Hepatocyte (in vitro differentiated cells): ENCODE measurements around the gene TOB1. TPM values are rescaled to one million over a fixed set of nuclear protein-coding genes. Genes with fewer than 3 reads are reported as not detected.

ENCODE experiments used
- DNase-seq: peaks from one replicate; pipeline ENCODE4 v3.0.0-alpha.2; 2016; ENCODE audit warnings: low spot score
- H2AFZ ChIP-seq: fragments of 200-600 bp; sonication (generic); 2 replicates; pipeline ENCODE4 v1.6.0; 2016; ENCODE audit warnings: antibody characterized with exemption, mild to moderate bottlenecking
- H3K27ac ChIP-seq: fragments of 200-600 bp; sonication (generic); 2 replicates; pipeline ENCODE4 v1.5.1; 2016; ENCODE audit warnings: mild to moderate bottlenecking
- H3K27me3 ChIP-seq: fragments of 200-600 bp; sonication (generic); 2 replicates; pipeline ENCODE4 v1.6.1; 2016
- H3K36me3 ChIP-seq: fragments of 200-600 bp; sonication (generic); replicated peaks from 2 replicates; pipeline ENCODE4 v1.5.1; 2016; ENCODE audit warnings: low read depth; ENCODE audit not compliant: insufficient read depth
- H3K4me1 ChIP-seq: fragments of 200-600 bp; sonication (generic); 2 replicates; pipeline ENCODE4 v1.5.1; 2016; ENCODE audit warnings: mild to moderate bottlenecking, moderate library complexity; ENCODE audit not compliant: insufficient read depth
- H3K4me2 ChIP-seq: fragments of 200-600 bp; sonication (generic); 2 replicates; pipeline ENCODE4 v1.6.0; 2016
- H3K4me3 ChIP-seq: fragments of 200-600 bp; sonication (generic); 2 replicates; pipeline ENCODE4 v1.5.1; 2016; ENCODE audit warnings: mild to moderate bottlenecking
- H3K79me2 ChIP-seq: fragments of 200-600 bp; sonication (generic); 2 replicates; pipeline ENCODE4 v1.6.0; 2017; ENCODE audit warnings: mild to moderate bottlenecking
- H3K9me2 ChIP-seq: fragments of 200-600 bp; sonication (generic); replicated peaks from 2 replicates; pipeline ENCODE4 v1.6.0; 2017; ENCODE audit warnings: mild to moderate bottlenecking; ENCODE audit not compliant: insufficient read depth
- H3K9me3 ChIP-seq: fragments of 200-600 bp; sonication (generic); 2 replicates; pipeline ENCODE4 v1.5.1; 2016; ENCODE audit warnings: low read depth, mild to moderate bottlenecking
- H4K20me1 ChIP-seq: fragments of 200-600 bp; sonication (generic); 2 replicates; pipeline ENCODE4 v1.6.0; 2016; ENCODE audit warnings: mild to moderate bottlenecking; ENCODE audit not compliant: insufficient read depth, poor library complexity, severe bottlenecking
- CTCF ChIP-seq: fragments of 200-600 bp; sonication (generic); IDR thresholded peaks from 2 replicates; pipeline ENCODE4 v1.5.1; 2016; ENCODE audit warnings: antibody characterized with exemption, mild to moderate bottlenecking; ENCODE audit not compliant: poor library complexity
- EZH2 ChIP-seq: fragments of 200-600 bp; sonication (generic); IDR thresholded peaks from 2 replicates; pipeline ENCODE4 v1.6.1; 2016; ENCODE audit warnings: antibody characterized with exemption, mild to moderate bottlenecking, borderline replicate concordance
- EZH2phosphoT487 ChIP-seq: fragments of 200-600 bp; sonication (generic); IDR thresholded peaks from one replicate; pipeline ENCODE4 v1.6.1; 2018; ENCODE audit warnings: antibody characterized with exemption, mild to moderate bottlenecking, low read depth, moderate library complexity; ENCODE audit not compliant: unreplicated experiment, severe bottlenecking
- WGBS: methylation state at CpG from one replicate; pipeline ENCODE4 v1.1.6; 2016; ENCODE audit warnings: low lambda C conversion rate; ENCODE audit errors: missing lambda C conversion rate; 5-methylcytosine and 5-hydroxymethylcytosine counted together
- polyA plus RNA-seq: library from polyadenylated mRNA; unstranded; fragments of >200 nt; fragmentation: Nextera tagmentation; extraction: Ambion mirVana; gene quantifications from 2 replicates; pipeline ENCODE4 v1.2.1, GENCODE V29; 2016
- total RNA-seq: library from RNA; depleted of rRNA; stranded (reverse); fragments of >200 nt; gene quantifications from 2 replicates; pipeline ENCODE4 v1.2.3, GENCODE V29; 2014

Gene TOB1
- total and polyA plus RNA-seq, 2 experiments from 2014 or later = 43.2 to 52.1 TPM

- H3K4me1 ChIP-seq = no peaks in the 10 kb centered on the region
- H3K79me2 ChIP-seq = no peaks in the 10 kb centered on the region
- TF ChIP-seq CTCF (no peak), EZH2phosphoT487 (no peak), EZH2 (no peak)
- H2AFZ ChIP-seq = no peak overlapping the region
- H3K4me3 ChIP-seq = no peak overlapping the region
- no peaks in the 10 kb centered on the region for H4K20me1 ChIP-seq
- H3K27ac ChIP-seq = no peak overlapping the region
- WGBS = 80% methylated on average over 2 of the region's 2 CpGs
- DNase-seq = no peak
- no peaks in the 10 kb centered on the region for H3K36me3 ChIP-seq
- H3K9me2 ChIP-seq = no peaks in the 10 kb centered on the region
- H3K9me3 ChIP-seq = no peaks in the 10 kb centered on the region
- no peak overlapping the region for H3K4me2 ChIP-seq
- no peaks in the 10 kb centered on the region for H3K27me3 ChIP-seq
Measured at GRCh38 chr17:50824429-50824828, 41.7 kb downstream of the TOB1 start.

- Histone ChIP-seq H2AFZ (no peak overlapping the region), H3K27ac (no peak overlapping the region), H3K4me1 (peaks cover under 1% of the 10 kb centered on the region), H3K9me3 (no peaks in the 10 kb centered on the region), H3K36me3 (no peaks in the 10 kb centered on the region), H3K27me3 (no peaks in the 10 kb centered on the region), H4K20me1 (no peaks in the 10 kb centered on the region), H3K79me2 (no peaks in the 10 kb centered on the region), H3K4me2 (no peak overlapping the region), H3K4me3 (no peak overlapping the region), H3K9me2 (no peaks in the 10 kb centered on the region)
- 95% methylated on average over 2 of the region's 2 CpGs for WGBS
- no peak for DNase-seq
- no peak for TF ChIP-seq EZH2
- no peak for TF ChIP-seq EZH2phosphoT487
- no peak for TF ChIP-seq CTCF
Measured at GRCh38 chr17:50822550-50822949, 43.6 kb downstream of the TOB1 start.

GRCh38 chr17:50820651-50821050 is 45.5 kb downstream of the TOB1 start:
- H3K9me2 ChIP-seq = no peaks in the 10 kb centered on the region
- no peaks in the 10 kb centered on the region for H3K9me3 ChIP-seq
- H4K20me1 ChIP-seq = no peaks in the 10 kb centered on the region
- H3K4me2 ChIP-seq = no peak overlapping the region
- H3K79me2 ChIP-seq = no peaks in the 10 kb centered on the region
- no peak for DNase-seq
- no peak overlapping the region for H3K27ac ChIP-seq
- no peaks in the 10 kb centered on the region for H3K36me3 ChIP-seq
- H3K27me3 ChIP-seq = no peaks in the 10 kb centered on the region
- 89% methylated on average over 10 of the region's 10 CpGs for WGBS
- H3K4me1 ChIP-seq = peaks cover 4% of the 10 kb centered on the region
- TF ChIP-seq EZH2 = no peak
- no peak for TF ChIP-seq EZH2phosphoT487
- TF ChIP-seq CTCF = no peak
- no peak overlapping the region for H3K4me3 ChIP-seq
- no peak overlapping the region for H2AFZ ChIP-seq
